ENCODE data around the gene CLMN. TPM values are rescaled to one million over a fixed set of nuclear protein-coding genes. Genes with fewer than 3 reads are reported as not detected.
A peak's percentile ranks its signal among the peaks of the same experiment; 100 is the strongest.

CLMN gene
- total RNA-seq, 4 donors from 2014 or later = 3.8 to 10.0 (median 5.3) TPM

DNA sequence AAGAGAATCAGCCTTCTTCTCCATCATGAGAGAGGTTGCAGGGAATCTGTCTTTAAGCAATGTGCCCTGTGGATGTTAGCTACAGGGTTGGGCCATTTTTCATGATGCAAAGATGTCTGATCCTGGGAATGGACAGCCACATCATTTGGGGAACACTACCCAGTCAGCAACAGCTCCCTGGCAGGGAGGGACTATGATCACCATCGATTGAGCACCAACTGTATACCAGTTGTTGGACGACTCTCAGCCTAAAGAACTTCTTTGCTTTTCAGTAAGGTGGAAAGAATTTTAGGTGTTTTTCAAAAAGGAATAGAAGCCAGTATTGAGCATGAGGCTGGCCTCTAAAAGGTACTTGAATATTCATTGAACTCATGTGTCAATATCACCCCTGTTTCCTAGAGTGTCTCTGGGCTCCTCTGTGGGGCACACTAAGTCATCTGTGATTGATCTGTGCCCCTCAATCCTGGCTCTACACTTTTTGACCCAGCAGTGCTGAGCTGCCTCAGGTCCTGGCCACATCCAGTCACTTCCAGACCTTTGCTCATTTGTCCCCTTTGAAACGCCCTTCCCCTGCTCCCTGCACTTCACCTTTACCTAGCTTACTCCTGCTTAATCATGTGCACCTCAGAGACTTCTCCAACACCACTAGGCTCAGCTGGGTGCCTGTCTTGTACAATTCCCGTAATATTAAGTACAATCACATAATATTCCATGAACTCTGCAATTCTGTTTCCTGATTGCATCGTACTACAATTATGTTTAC is 2.2 kb upstream of the CLMN start:
- Histone ChIP-seq H3K4me1 (peaks cover 0 to 23% (median 11%) of the 10 kb centered on the region in 3 donors), H3K27me3 (no peaks in the 10 kb centered on the region), H3K4me3 (no peak overlapping the region), H3K36me3 (no peaks in the 10 kb centered on the region), H3K9me3 (no peaks in the 10 kb centered on the region), H3K27ac (peak overlapping the region in 1 of 4 donors; percentile 65)
- WGBS, 2 donors (ENCODE audit: low coverage in 1 of 2) = 83% methylated on average over 4 to 5 of the region's 5 CpGs
- ATAC-seq = no peak
- TF ChIP-seq EP300 (IDR thresholded peaks at IDR 0.05) (no peak), POLR2A (IDR thresholded peaks at IDR 0.05) (no peak), POLR2AphosphoS5 (IDR thresholded peaks at IDR 0.05) (no peak)
- TF ChIP-seq, protein P1, sequence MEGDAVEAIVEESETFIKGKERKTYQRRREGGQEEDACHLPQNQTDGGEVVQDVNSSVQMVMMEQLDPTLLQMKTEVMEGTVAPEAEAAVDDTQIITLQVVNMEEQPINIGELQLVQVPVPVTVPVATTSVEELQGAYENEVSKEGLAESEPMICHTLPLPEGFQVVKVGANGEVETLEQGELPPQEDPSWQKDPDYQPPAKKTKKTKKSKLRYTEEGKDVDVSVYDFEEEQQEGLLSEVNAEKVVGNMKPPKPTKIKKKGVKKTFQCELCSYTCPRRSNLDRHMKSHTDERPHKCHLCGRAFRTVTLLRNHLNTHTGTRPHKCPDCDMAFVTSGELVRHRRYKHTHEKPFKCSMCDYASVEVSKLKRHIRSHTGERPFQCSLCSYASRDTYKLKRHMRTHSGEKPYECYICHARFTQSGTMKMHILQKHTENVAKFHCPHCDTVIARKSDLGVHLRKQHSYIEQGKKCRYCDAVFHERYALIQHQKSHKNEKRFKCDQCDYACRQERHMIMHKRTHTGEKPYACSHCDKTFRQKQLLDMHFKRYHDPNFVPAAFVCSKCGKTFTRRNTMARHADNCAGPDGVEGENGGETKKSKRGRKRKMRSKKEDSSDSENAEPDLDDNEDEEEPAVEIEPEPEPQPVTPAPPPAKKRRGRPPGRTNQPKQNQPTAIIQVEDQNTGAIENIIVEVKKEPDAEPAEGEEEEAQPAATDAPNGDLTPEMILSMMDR (IDR thresholded peaks at IDR 0.05) = no peak

DNA sequence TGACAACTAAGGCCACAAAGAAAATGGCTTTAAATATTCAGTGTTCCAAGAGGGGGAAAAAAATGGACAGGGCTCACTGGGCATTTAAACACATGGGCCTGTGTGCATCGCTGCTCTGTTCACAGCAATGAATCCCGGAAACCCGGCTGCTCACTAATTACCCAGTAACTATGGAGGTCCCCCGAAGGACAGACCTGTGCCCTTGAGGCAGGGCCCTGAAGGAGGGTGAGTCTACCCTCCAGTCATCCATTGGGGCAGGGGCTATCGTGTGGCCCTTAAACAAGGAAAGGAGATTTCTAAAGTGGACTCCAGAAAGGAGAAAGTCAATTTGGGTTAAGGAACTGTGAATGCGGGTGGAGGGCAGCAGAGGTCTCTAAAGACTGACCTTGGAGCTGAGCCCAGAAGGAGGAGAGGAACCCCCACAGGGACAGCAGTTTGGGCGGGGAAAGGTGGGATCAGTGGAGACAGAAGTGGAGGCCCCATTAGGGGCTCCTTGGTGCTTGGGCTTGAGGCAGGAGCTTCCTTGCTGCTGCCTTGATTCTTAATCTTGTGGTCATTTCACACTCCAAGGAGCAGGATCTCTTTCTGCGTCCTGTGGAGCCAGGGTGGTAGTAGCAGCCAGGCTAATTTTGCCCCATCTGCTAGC is 1.4 kb upstream of the CLMN start:
- no peak overlapping the region for H3K4me3 ChIP-seq
- ATAC-seq = no peak
- WGBS, 2 donors (ENCODE audit: low coverage in 1 of 2) = 67 to 78% methylated on average over 3 to 6 of the region's 8 CpGs
- no peaks in the 10 kb centered on the region for H3K36me3 ChIP-seq
- no peaks in the 10 kb centered on the region for H3K27me3 ChIP-seq
- TF ChIP-seq, protein P1 (IDR thresholded peaks at IDR 0.05) = no peak
- TF ChIP-seq EP300 (IDR thresholded peaks at IDR 0.05) = no peak
- no peak for TF ChIP-seq POLR2A (IDR thresholded peaks at IDR 0.05)
- TF ChIP-seq POLR2AphosphoS5 (IDR thresholded peaks at IDR 0.05) = no peak
- H3K9me3 ChIP-seq = no peaks in the 10 kb centered on the region
- peaks cover 0 to 23% (median 11%) of the 10 kb centered on the region in 3 donors for H3K4me1 ChIP-seq
- peak overlapping the region in 3 of 4 donors; percentile 65 to 79 (median 66) for H3K27ac ChIP-seq

DNA sequence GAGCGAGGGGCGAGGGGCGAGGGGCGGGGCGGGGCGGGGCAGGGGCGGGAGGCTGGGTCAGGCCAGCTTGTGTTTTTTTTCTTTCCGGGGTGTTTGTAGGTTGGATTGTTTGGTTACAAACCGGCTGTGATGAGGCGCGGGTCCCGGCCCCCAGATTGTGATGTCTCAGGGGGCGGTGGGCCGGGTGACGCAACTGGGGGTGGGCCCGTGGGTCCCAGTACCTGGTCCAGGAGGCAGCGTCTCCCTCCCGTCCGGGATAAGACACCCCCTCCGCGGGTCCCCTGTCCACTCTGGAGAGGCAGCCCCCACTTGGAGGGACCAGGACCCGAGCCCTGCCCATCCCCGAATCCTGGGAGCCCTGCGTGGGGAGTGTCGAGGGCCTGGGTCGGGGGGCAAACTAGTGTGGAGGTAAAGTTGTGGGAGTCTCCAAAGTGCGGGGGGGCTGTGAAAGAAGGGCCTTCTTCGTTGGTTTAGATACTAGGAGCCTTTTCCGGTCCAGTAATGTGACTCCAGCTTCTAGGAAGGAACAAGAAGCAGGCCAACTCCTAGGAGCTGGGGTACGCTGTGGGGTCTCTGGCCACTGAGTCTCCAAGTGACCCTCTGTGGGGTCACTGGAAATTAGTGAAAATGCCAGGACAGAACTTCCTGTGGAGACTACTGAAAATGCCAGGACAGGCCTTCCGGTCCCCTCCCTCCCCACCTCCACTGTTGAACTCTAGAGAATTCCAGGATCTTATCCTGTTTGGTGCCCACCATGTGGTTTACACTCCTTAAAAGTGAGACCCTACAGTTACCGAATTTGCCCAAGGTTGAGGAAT is 579 bp upstream of the CLMN start:
- Histone ChIP-seq H3K27me3 (no peaks in the 10 kb centered on the region), H3K36me3 (no peaks in the 10 kb centered on the region), H3K9me3 (no peaks in the 10 kb centered on the region), H3K27ac (peak overlapping the region in 3 of 4 donors; percentile 65 to 79 (median 66)), H3K4me3 (peak overlapping the region; percentile 44 to 81), H3K4me1 (peaks cover 0 to 25% (median 11%) of the 10 kb centered on the region in 3 donors)
- ATAC-seq = peak; percentile 16
- WGBS, 2 donors (ENCODE audit: low coverage in 1 of 2) = 53 to 67% methylated on average over 3 of the region's 32 CpGs
- TF ChIP-seq EP300 (IDR thresholded peaks at IDR 0.05) = no peak
- TF ChIP-seq, protein P1 (IDR thresholded peaks at IDR 0.05) = no peak
- TF ChIP-seq POLR2A (IDR thresholded peaks at IDR 0.05) = no peak
- TF ChIP-seq POLR2AphosphoS5 (IDR thresholded peaks at IDR 0.05) = no peak

DNA sequence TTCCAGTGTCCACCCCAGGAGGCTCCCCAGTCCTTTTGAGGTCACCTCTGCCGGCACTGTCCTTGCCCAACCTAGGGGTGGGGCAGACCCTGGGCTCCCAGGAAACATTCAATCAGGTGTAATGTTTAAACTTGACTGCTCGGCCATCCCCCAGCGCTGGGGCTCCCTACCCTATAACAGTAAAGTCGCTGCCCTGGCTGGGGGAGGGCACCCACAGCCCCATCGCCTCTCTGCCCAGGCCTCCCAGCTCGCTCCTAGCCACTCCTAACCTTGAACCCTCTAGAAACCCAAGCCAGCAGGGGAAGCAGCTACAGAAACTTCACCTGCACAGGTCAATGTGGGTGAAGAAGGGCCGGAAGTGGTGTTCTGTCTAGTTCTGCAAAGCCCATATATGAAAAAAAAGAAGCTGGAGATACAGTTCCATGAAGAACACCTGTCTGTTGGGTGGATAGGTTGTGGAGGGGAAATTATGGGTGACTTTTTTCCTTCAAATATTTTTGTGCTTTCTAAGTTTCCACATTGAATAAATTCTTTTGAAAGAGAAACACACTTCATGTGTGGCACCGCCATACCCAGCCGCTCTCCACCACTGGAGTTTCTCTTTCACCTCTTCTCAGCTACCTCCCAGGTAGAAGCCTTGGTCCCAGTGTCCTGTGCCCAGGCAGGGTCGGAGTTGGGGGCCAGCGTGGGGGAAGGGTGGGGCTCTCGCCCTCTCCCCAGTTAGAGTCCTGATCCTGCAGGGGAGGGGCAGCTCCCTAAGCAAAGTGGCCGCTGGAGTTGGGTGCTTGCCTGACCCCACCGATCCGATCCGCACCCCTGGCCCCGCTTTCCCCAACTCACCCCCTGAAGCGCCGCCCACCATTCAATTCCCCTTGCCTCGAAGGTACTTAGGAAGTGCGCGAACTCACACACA is 1.1 kb downstream of the CLMN start:
- H3K27ac ChIP-seq = peak overlapping the region in 3 of 4 donors; percentile 71 to 84 (median 81)
- no peaks in the 10 kb centered on the region for H3K9me3 ChIP-seq
- no peak for TF ChIP-seq EP300 (IDR thresholded peaks at IDR 0.05)
- TF ChIP-seq POLR2AphosphoS5 (IDR thresholded peaks at IDR 0.05) = no peak
- TF ChIP-seq POLR2A (IDR thresholded peaks at IDR 0.05) = no peak
- TF ChIP-seq, protein P1 (IDR thresholded peaks at IDR 0.05) = no peak
- no peaks in the 10 kb centered on the region for H3K36me3 ChIP-seq
- ATAC-seq = no peak
- WGBS, 2 donors (ENCODE audit: low coverage in 1 of 2) = 13 to 40% methylated on average over 6 to 8 of the region's 22 CpGs
- H3K4me1 ChIP-seq = peaks cover 0 to 40% (median 11%) of the 10 kb centered on the region in 3 donors
- peak overlapping the region; percentile 67 to 81 for H3K4me3 ChIP-seq
- H3K27me3 ChIP-seq = no peaks in the 10 kb centered on the region

Measured in gastroesophageal sphincter (tissue), 4 donors.